Breast epithelium (tissue), 3 donors: Measurements from ENCODE around the gene GRIN1.

ENCODE experiments used
- CTCF ChIP-seq, 3 donors: fragments of 450-650 bp; IDR thresholded peaks; one replicate each; pipeline ENCODE4 v1.5.1; 2016 to 2017; ENCODE audit warnings: antibody characterized with exemption in 3 of 3, mild to moderate bottlenecking in 3 of 3, moderate library complexity in 3 of 3
- POLR2A ChIP-seq: fragments of 450-650 bp; IDR thresholded peaks from one replicate; pipeline ENCODE4 v1.6.1; 2016; ENCODE audit warnings: antibody characterized with exemption, mild to moderate bottlenecking, moderate library complexity

- TF ChIP-seq POLR2A: no peak
- no peak for TF ChIP-seq CTCF (IDR thresholded peaks at IDR 0.05)
These were observed 9.7 kb downstream of the GRIN1 start for GRCh38 chr9:137148661-137149060.
